ENCODE results near the gene RTP3.

RTP3 gene

GRCh38 chr3:46497556-46498265 is at the start of gene RTP3:
Gene RTP3, plus strand, starts transcription at chr3:46497976. Its CDS starts 87 bp downstream, at chr3:46498063.
- no peak for DNase-seq (ENCODE audit: low read depth, low spot score)

GRCh38 chr3:46448721-46449120 is 49.1 kb upstream of the RTP3 start:
- no peak for DNase-seq (ENCODE audit: low read depth, low spot score)

- no peak for DNase-seq (ENCODE audit: low read depth, low spot score)
Measured at GRCh38 chr3:46449755-46450552, 47.8 kb upstream of the RTP3 start.

GRCh38 chr3:46453526-46454208 is 44.1 kb upstream of the RTP3 start:
- no peak for DNase-seq (ENCODE audit: low read depth, low spot score)

- no peak for DNase-seq (ENCODE audit: low read depth, low spot score)
Measured at GRCh38 chr3:46454209-46454595, 43.6 kb upstream of the RTP3 start.

GRCh38 chr3:46454606-46455005 is 43.2 kb upstream of the RTP3 start:
- no peak for DNase-seq (ENCODE audit: low read depth, low spot score)

- DNase-seq (ENCODE audit: low read depth, low spot score) = no peak
Measured at GRCh38 chr3:46455231-46456115, 42.3 kb upstream of the RTP3 start.

GRCh38 chr3:46456118-46456517 is 41.7 kb upstream of the RTP3 start:
- DNase-seq (ENCODE audit: low read depth, low spot score) = no peak

GRCh38 chr3:46460051-46460450 is 37.7 kb upstream of the RTP3 start:
- no peak for DNase-seq (ENCODE audit: low read depth, low spot score)

GRCh38 chr3:46462111-46462510 is 35.7 kb upstream of the RTP3 start:
- DNase-seq (ENCODE audit: low read depth, low spot score) = no peak

GRCh38 chr3:46462511-46462910 is 35.3 kb upstream of the RTP3 start:
- no peak for DNase-seq (ENCODE audit: low read depth, low spot score)

GRCh38 chr3:46463120-46463867 is 34.5 kb upstream of the RTP3 start:
- DNase-seq (ENCODE audit: low read depth, low spot score) = no peak

GRCh38 chr3:46463868-46464241 is 33.9 kb upstream of the RTP3 start:
- no peak for DNase-seq (ENCODE audit: low read depth, low spot score)

GRCh38 chr3:46464326-46465195 is 33.2 kb upstream of the RTP3 start, which contains the start of gene LTF:
Gene LTF, minus strand, starts transcription at chr3:46464905. Its CDS starts 38 bp downstream, at chr3:46464867.
- peak; percentile 24 for DNase-seq (ENCODE audit: low read depth, low spot score)

- no peak for DNase-seq (ENCODE audit: low read depth, low spot score)
Measured at GRCh38 chr3:46465196-46465520, 32.6 kb upstream of the RTP3 start.

GRCh38 chr3:46466273-46466672 is 31.5 kb upstream of the RTP3 start:
- DNase-seq (ENCODE audit: low read depth, low spot score) = no peak

GRCh38 chr3:46466871-46467403 is 30.8 kb upstream of the RTP3 start:
- DNase-seq (ENCODE audit: low read depth, low spot score) = peak; percentile 45

GRCh38 chr3:46467562-46467961 is 30.2 kb upstream of the RTP3 start:
- DNase-seq (ENCODE audit: low read depth, low spot score) = no peak

- no peak for DNase-seq (ENCODE audit: low read depth, low spot score)
Measured at GRCh38 chr3:46468753-46469600, 28.8 kb upstream of the RTP3 start.
